HAP-1 (cell line): ENCODE measurements around the gene EFNA2.

ENCODE experiments used
- DNase-seq, 2 experiments: peaks; one replicate each; pipeline ENCODE4 v3.0.0-alpha.2; 2016 to 2020; ENCODE audit warnings: low spot score in 2 of 2
- H3K27me3 ChIP-seq: fragments of 250-450 bp; sonication (Bioruptor Pico); 2 replicates; pipeline ENCODE4 v1.5.1; 2020; ENCODE audit warnings: low read depth, mild to moderate bottlenecking, moderate library complexity
- H3K36me3 ChIP-seq: fragments of 250-450 bp; sonication (Bioruptor Pico); replicated peaks from 2 replicates; pipeline ENCODE4 v1.5.1; 2020; ENCODE audit warnings: mild to moderate bottlenecking
- H3K4me1 ChIP-seq: fragments of 250-450 bp; sonication (Bioruptor Pico); 2 replicates; pipeline ENCODE4 v1.5.1; 2020; ENCODE audit warnings: mild to moderate bottlenecking
- H3K4me3 ChIP-seq: fragments of 250-450 bp; sonication (Bioruptor Pico); 2 replicates; pipeline ENCODE4 v1.5.1; 2020; ENCODE audit warnings: mild to moderate bottlenecking, moderate library complexity
- H3K9me3 ChIP-seq: fragments of 250-450 bp; sonication (Bioruptor Pico); 2 replicates; pipeline ENCODE4 v1.5.1; 2020; ENCODE audit warnings: mild to moderate bottlenecking, moderate library complexity
- in situ Hi-C: fragments of 300-500 bp; cut with MboI; formaldehyde crosslinking; loops from 3 replicates; pipeline ENCODE4 v1.14.3; 2020; ENCODE audit warnings: low sequenced_read_pairs, inconsistent platforms, mixed read lengths

EFNA2 gene

DNA sequence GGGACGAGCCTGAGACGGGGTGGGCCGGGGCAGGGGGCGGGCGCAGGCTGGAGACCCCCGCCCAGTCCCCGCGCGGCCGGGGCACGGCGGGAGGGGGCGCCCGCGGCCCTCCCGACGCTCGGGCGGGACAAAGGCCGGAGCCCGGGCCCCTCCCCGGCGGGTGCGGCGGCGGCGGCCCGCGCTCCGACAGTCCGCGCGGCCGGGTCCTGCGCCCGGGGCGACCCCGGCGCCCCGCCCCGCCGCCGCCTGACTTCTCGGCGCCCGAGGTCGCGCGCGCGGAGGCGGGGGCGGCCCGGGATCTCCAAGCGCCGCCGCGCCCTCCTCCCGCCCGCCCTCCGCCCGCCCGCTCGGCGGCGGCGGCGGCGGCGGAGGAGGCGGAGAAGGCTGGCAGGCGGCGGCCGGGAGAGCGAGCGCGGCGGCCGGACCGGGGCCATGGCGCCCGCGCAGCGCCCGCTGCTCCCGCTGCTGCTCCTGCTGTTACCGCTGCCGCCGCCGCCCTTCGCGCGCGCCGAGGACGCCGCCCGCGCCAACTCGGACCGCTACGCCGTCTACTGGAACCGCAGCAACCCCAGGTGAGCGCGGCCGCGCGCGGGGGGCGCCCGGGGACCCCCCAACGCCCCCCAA lies at the start of gene EFNA2:
EFNA2 (plus strand) TSS at position 137 of the 624 bp plus-strand sequence; CDS start at position 433, 296 bp downstream.
- in situ Hi-C loops: no loop called here
- no peaks in the 10 kb centered on the region for H3K36me3 ChIP-seq
- H3K9me3 ChIP-seq: no peaks in the 10 kb centered on the region
- H3K4me1 ChIP-seq: peaks cover 7% of the 10 kb centered on the region; the same call in 1 of the 2 replicates
- peak within 1 kb of the TSS; percentile 54 for H3K4me3 ChIP-seq
- H3K27me3 ChIP-seq: no peaks in the 10 kb centered on the region
- DNase-seq: no peak

- peak in 1 of 2 experiments; percentile 65 for DNase-seq
- H3K36me3 ChIP-seq: peaks cover 21% of the 10 kb centered on the region
- in situ Hi-C loops: no loop called here
- H3K4me1 ChIP-seq: peaks cover 11% of the 10 kb centered on the region
- H3K9me3 ChIP-seq: no peaks in the 10 kb centered on the region
- H3K27me3 ChIP-seq: no peaks in the 10 kb centered on the region
- H3K4me3 ChIP-seq: peak overlapping the region; percentile 72
Observed at GRCh38 chr19:1236576-1236975, 49.1 kb upstream of the EFNA2 start.

GRCh38 chr19:1237027-1237659 lies 48.5 kb upstream of the EFNA2 start:
- in situ Hi-C loops: no loop called here
- Histone ChIP-seq H3K36me3 (peaks cover 21% of the 10 kb centered on the region), H3K4me1 (peaks cover 11% of the 10 kb centered on the region), H3K9me3 (no peaks in the 10 kb centered on the region), H3K27me3 (no peaks in the 10 kb centered on the region), H3K4me3 (peak overlapping the region; percentile 72)
- DNase-seq: no peak

GRCh38 chr19:1237754-1238368 lies 47.8 kb upstream of the EFNA2 start, which contains the start of gene CBARP:
Gene CBARP, minus strand, starts transcription at chr19:1238005. Its CDS starts 1,905 bp downstream, at chr19:1236100.
- H3K36me3 ChIP-seq: peaks cover 22% of the 10 kb centered on the region
- no peaks in the 10 kb centered on the region for H3K27me3 ChIP-seq
- in situ Hi-C loops: no loop called here
- peak within 1 kb of the TSS; percentile 72 for H3K4me3 ChIP-seq
- H3K9me3 ChIP-seq: no peaks in the 10 kb centered on the region
- DNase-seq: peak; percentile 46 to 79
- H3K4me1 ChIP-seq: peaks cover 16% of the 10 kb centered on the region

DNA sequence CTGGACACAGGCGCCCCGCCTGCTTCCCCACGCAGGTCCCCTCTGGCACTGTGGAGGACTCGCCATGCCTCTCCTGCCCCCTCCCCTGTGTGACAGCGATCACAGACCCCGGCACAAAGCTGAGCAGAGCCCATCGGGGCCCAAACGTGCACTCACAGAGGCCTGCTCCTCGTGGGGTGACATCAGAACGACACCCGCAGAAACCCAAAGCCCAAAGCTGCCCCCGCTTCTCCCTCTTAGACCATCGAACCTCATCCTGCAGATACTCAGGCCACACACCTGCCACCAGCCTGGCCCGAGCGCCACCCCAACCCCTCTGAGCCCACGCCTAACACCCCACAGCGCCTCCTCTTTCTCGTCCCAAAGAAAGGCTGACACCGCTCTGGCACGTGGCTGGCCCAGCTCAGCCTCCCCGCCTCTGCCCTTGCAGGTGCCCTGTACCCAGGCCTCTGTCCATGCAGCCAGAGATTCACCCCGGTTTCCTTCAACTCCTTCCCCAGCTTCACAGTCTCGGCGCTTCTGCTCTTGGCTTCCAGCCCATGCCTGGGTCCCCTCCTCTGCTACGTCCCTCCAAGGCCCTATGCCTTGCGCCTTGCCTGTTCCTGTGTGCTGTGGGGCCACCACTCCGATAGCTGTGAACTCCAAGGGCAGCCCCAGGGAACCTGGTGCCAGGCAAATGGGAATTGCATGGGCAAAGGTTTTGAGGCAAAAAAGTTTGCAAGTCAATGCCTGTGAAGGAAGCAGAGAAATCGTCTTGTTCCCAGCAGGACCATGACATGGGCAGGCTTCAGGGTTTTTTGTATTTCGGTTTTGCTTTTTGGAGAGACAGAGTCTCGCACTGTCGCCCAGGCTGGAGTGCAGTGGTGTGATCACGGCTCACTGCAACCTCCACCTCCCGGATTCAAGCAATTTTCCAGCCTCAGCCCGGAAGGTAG lies 47.0 kb upstream of the EFNA2 start:
- Histone ChIP-seq H3K4me1 (peaks cover 16% of the 10 kb centered on the region), H3K36me3 (peaks cover 16% of the 10 kb centered on the region), H3K9me3 (no peaks in the 10 kb centered on the region), H3K4me3 (peak overlapping the region; percentile 35), H3K27me3 (no peaks in the 10 kb centered on the region)
- in situ Hi-C loops: no loop called here
- DNase-seq: no peak

- Histone ChIP-seq H3K27me3 (no peaks in the 10 kb centered on the region), H3K4me3 (peak overlapping the region; percentile 33), H3K36me3 (peaks cover 16% of the 10 kb centered on the region), H3K9me3 (no peaks in the 10 kb centered on the region), H3K4me1 (peaks cover 22% of the 10 kb centered on the region)
- in situ Hi-C loops: no loop called here
- no peak for DNase-seq
Observed at GRCh38 chr19:1239420-1239795, 46.3 kb upstream of the EFNA2 start.

GRCh38 chr19:1239796-1240737 lies 45.6 kb upstream of the EFNA2 start:
- peak; percentile 84 to 93 for DNase-seq
- Histone ChIP-seq H3K4me3 (peak overlapping the region; percentile 56), H3K4me1 (peaks cover 27% of the 10 kb centered on the region), H3K9me3 (no peaks in the 10 kb centered on the region), H3K36me3 (peaks cover 23% of the 10 kb centered on the region), H3K27me3 (no peaks in the 10 kb centered on the region)
- in situ Hi-C loops: loop anchor here (10.0 kb wide), 1 partner anchor 315 kb away; the partner anchor contains the start of gene ARID3A

DNA sequence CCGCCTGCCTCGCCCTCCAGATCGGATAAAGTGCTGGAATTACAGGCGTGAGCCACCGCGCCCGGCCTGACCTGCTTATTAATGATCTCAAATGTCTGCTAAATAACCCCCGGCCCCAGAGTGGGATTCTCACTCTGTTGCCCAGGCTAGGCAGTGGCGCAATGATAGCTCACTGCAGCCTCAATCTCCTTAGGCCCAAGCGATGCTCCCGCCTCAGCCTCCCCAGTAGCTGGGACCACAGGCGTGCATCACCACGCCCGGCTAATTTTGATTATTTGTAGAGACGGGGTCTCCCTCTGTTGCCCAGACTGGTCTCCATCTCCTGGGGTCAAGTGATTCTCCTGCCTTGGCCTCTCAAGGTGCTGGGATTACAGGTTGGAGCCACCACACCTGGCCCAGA lies 44.7 kb upstream of the EFNA2 start:
- H3K4me3 ChIP-seq: peak overlapping the region; percentile 56
- H3K36me3 ChIP-seq: peaks cover 21% of the 10 kb centered on the region
- no peaks in the 10 kb centered on the region for H3K27me3 ChIP-seq
- in situ Hi-C loops: loop anchor here (10.0 kb wide), 1 partner anchor 316 kb away; the partner anchor contains the start of gene ARID3A
- H3K9me3 ChIP-seq: no peaks in the 10 kb centered on the region
- DNase-seq: no peak
- H3K4me1 ChIP-seq: peaks cover 27% of the 10 kb centered on the region

DNA sequence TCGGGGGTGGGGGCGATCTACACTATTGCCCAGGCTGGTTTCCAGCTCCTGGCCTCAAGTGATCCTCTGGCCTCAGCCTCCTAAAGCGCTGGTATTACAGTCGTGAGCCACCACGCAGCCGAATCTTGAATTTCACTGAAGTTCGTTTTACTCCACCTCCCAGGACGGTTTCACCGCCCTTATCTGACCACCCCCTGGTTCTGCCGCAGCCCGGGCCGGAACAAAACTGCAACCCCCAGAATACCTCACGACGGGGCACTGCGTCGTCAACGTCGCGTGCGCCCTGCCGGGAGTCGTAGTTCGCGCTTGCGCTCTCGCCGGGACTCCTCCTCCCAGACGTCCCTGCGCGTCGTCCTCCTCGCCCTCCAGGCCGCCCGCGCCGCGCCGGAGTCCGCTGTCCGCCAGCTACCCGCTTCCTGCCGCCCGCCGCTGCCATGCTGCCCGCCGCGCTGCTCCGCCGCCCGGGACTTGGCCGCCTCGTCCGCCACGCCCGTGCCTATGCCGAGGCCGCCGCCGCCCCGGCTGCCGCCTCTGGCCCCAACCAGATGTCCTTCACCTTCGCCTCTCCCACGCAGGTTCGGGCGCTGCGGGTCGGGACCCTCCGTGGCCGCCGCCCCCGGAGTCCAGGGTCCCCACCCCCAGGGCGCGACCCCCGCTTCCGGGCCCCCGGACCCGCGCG lies 44.1 kb upstream of the EFNA2 start, which contains the start of gene ATP5F1D:
ATP5F1D (plus strand) TSS at position 335 of the 679 bp plus-strand sequence; CDS start at position 435, 100 bp downstream.
- H3K36me3 ChIP-seq: peaks cover 21% of the 10 kb centered on the region
- in situ Hi-C loops: loop anchor here (10.0 kb wide), 1 partner anchor 317 kb away; the partner anchor contains the start of gene ARID3A
- peak within 1 kb of the TSS; percentile 56 for H3K4me3 ChIP-seq
- H3K27me3 ChIP-seq: no peaks in the 10 kb centered on the region
- H3K9me3 ChIP-seq: no peaks in the 10 kb centered on the region
- peak; percentile 95 for DNase-seq
- peaks cover 27% of the 10 kb centered on the region for H3K4me1 ChIP-seq

- Histone ChIP-seq H3K4me3 (no peak overlapping the region), H3K4me1 (peaks cover 31% of the 10 kb centered on the region), H3K36me3 (peaks cover 21% of the 10 kb centered on the region), H3K9me3 (no peaks in the 10 kb centered on the region), H3K27me3 (no peaks in the 10 kb centered on the region)
- DNase-seq: peak; percentile 75 to 88
- in situ Hi-C loops: loop anchor here (10.0 kb wide), 1 partner anchor 319 kb away; the partner anchor contains the start of gene ARID3A
Observed at GRCh38 chr19:1243768-1244692, 41.6 kb upstream of the EFNA2 start.
